GM18907 (cell line): ENCODE measurements around the gene TRIM32.

ENCODE experiments used
- ATAC-seq: cut with Tn5 transposase; IDR thresholded peaks from one replicate; pipeline ENCODE4 v1.9.1; 2021; ENCODE audit warnings: mild to moderate bottlenecking, moderate library complexity; ENCODE audit not compliant: unreplicated experiment

The TRIM32 gene

DNA sequence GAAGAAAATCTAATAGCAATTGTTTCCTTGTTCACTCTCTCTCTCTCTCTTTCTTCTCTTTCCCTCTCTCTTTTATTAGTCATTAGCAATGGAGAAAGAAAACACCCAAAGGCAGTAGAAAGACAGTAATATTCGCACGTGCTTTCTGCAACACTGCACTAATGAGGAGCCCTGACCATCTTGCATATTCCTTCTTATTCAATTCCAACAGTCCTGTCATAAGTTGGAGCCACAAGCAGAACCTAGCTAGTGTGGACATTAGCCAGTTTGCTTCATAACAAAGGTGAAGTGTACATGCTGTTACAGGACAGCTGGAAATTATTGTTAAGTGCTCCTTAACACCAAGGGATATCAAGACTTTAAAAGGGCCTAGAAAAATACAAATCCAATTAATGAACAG, 63.4 kb downstream of the TRIM32 start:
- ATAC-seq, result no peak
